Subcutaneous adipose tissue (tissue), 4 donors: Measurements from ENCODE around the gene GABRD. TPM values are rescaled to one million over a fixed set of nuclear protein-coding genes. Genes with fewer than 3 reads are reported as not detected.

Experiments
- total RNA-seq, 4 donors: library from RNA; depleted of rRNA; stranded (reverse); fragments of >200 nt; gene quantifications; one replicate each; pipeline ENCODE4 v1.1.0, GENCODE V29; 2016
- TF ChIP-seq, protein P1 (sequence below): fragments of 450-650 bp; IDR thresholded peaks from one replicate; pipeline ENCODE4 v1.5.1; 2016; ENCODE audit warnings: low read depth, mild to moderate bottlenecking, control low read depth, antibody characterized with exemption, moderate library complexity

The GABRD gene
- total RNA-seq, 4 donors from 2014 or later = 1.3 TPM; not detected in 3

DNA sequence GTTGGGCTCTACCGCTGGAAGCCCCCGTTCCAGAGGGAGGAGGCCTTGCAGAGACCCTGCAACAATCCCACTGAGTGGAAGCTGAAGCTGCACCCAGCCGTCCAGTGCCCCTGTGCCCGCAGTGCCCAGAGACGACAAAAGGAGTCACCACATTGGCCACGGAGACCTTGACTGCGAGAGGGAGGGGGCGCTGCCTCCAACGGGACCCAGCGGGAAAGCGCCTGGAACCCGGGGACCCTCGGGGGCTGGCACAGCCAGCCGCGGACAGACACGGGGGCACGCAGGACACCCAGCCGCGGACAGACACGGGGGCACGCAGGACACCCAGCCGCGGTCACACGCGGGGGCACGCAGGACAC lies 38.0 kb upstream of the GABRD start:
- TF ChIP-seq, protein P1, sequence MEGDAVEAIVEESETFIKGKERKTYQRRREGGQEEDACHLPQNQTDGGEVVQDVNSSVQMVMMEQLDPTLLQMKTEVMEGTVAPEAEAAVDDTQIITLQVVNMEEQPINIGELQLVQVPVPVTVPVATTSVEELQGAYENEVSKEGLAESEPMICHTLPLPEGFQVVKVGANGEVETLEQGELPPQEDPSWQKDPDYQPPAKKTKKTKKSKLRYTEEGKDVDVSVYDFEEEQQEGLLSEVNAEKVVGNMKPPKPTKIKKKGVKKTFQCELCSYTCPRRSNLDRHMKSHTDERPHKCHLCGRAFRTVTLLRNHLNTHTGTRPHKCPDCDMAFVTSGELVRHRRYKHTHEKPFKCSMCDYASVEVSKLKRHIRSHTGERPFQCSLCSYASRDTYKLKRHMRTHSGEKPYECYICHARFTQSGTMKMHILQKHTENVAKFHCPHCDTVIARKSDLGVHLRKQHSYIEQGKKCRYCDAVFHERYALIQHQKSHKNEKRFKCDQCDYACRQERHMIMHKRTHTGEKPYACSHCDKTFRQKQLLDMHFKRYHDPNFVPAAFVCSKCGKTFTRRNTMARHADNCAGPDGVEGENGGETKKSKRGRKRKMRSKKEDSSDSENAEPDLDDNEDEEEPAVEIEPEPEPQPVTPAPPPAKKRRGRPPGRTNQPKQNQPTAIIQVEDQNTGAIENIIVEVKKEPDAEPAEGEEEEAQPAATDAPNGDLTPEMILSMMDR = no peak

DNA sequence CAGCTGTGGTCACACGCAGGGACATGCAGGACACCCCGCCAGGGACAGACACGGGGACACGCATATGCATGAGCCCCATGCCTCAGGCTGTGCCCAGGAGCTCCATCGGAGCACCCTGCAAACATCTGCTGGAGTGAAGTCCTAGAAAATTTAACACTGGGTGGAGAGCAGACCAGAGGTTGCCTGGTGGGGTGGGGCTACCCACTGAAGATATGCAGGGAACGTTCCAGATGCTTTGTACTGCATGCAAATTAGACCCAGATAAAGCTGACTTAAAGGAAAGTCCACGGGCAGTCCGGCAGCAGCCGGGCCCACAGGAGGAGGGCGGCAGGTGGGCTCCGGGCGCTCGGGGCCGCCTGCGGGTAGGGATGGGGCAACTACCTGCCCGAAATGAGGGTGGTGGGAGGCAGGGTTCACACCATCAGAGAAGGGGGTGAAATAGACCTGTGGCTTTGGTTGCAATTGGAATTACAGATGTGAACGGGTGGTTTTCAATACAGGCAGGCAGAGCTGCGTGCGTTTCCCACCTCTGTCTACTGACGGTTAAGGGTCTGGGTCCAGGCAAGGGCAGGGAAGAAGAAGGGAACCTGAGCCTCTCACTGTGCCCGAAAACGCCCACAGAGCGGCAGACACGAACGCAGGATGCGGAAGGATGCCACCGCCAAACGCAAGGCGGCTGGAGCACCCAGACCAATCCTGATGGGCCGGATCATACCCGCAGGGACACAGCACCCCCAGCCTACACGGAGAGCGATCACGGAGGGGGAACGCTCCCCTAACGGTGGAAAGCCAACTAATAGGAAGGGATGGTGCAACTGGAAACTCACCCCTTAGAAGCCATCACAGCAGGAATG lies 36.5 kb upstream of the GABRD start:
- TF ChIP-seq, protein P1 = no peak

DNA sequence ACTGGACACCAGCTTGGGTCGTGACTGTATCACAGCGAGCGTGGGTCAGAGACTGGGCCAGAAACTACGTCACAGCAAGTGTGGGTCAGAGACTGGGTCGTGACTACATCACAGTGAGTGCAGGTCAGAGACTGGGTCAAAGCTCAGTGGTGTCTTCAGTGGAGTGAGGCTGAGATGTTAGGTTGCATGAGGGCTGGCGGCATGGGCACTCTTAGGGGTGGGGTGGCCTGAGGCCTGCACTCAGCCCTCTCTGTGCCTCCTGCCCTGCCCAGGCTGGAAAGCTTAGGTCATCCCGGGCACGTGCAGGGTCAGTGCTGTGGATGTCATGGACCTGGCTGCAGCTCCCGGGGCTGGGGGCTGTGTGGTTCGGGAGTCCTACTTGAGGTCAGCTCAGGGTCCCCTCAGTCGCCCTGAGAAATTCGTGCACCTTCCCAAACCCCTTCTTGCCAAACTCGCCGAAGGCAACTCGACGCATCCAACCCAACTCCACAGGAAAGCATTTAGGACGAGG lies 34.5 kb upstream of the GABRD start:
- TF ChIP-seq, protein P1 = no peak

DNA sequence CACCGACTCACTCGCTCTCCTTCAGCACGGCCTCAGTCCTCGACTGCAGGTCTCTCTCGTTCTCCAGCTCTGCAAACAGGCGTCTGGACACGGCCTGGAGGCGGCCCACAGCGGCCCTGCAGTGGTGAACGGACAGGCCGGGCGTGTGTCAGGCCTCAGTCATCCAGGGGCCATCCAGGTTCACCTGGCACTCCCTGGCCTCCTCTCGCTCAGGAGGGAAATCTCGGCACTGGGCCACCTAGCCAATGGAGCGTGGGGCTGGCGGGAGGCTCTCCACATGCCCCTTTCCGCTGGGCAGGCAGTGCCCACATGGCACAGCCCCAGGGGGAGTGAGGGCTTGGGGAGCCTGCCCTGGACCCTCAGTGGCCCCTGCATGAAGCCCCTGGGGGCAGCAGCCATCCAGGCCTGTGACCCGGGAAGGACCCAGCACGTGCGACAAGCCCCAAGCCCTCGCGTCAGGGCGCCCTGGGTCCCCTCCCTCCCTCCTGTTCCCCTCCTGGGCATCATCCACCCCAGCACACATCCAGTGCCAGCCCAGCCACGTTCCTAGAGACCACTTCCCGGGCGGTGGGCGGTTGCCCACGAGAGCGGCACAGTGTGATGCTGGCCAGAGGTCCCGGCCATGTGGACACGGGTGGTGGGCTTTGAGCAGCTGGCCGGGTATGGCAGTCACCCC lies 33.6 kb upstream of the GABRD start:
- TF ChIP-seq, protein P1 = no peak

DNA sequence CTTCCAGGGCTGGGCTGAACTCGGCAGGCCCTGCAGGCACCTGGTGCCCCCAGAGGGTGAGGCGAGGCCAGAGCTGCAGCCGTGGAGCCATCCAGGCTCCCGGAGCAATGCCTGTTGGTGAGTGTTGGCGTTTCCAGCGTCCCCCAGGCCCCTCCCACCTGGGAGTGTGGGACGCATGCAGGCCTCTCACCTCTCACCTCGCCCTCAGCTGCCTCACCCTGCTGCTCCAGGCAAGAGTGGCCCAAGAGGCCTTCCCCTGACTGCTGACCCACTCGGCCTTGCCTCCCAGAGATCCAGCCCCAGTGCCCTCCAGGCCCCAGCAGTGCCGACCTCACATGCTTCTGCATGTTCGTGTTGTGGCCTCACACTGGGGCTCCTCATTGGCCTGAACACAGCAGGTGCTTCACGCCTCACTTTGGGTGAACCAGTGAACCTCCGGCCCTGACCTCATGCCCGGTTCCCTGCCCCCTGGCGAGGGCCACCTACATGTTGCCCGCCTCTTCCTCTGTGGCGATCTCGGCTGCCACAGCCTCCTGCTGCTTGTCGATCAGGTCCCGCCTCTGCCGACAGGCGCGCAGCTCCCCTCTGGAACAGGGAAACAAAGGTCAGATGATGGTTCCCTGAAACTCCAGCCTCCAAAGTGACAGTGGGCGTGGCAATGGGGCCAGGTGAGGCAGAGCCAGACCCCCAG lies 32.5 kb upstream of the GABRD start:
- TF ChIP-seq, protein P1 = no peak

DNA sequence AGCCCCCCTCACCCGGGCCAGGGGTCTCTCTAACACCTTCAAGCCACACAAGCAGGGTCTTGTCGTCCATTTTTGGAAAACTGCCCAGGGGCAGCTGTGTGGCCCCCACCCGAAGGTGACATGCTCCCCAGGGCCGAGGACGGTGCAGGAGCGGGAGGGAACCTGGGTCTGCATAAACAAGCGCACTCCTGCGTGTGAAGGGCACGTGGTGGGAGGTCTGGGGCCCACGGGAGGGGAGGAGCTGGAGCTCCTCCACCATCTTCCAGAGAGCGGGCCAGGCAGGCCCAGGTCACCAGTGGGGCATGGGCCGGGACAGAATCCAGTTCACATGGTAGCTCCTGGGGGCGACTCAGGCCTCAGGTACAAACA lies 32.0 kb upstream of the GABRD start:
- TF ChIP-seq, protein P1 = no peak
